Esophagus muscularis mucosa (tissue), 3 donors: ENCODE results near the gene KLHL42.

Source experiments
- POLR2A ChIP-seq: fragments of 450-650 bp; IDR thresholded peaks from one replicate; pipeline ENCODE4 v1.6.1; 2017; ENCODE audit warnings: antibody characterized with exemption, moderate library complexity, mild to moderate bottlenecking, low read depth
- POLR2AphosphoS5 ChIP-seq, 2 donors: sonication (generic); formaldehyde crosslinking; IDR thresholded peaks; one replicate each; pipeline ENCODE4 v1.6.1; 2017; ENCODE audit warnings: antibody characterized with exemption in 2 of 2
- TF ChIP-seq, protein P1 (sequence below), 3 experiments: fragments of 200-600 bp in 2 of 3; fragments of 450-650 bp in 1 of 3; sonication (generic) in 2 of 3; IDR thresholded peaks; one replicate each; pipeline ENCODE4 v1.5.1; 2017 to 2019; ENCODE audit warnings: antibody characterized with exemption in 3 of 3, mild to moderate bottlenecking in 2 of 3, moderate library complexity in 1 of 3

DNA sequence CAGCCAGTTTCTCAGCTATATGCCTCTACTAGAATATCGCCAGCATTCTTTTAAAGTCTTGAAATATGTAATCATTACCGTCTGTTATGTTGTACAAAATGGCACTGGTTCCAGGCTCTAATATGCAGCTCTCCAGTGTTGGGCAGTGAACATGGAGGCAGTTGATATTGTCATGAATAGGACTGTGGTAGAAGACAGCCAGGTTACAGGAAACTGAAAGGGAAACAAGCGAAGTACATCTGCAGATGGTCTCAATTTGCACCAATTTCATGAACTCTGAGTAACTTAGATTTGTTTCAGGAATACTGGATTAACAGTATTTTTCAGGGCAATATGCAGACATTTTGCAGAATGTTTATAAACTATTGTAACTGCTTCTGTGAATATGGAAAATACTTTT lies 13.4 kb upstream of the KLHL42 start:
- TF ChIP-seq, protein P1, sequence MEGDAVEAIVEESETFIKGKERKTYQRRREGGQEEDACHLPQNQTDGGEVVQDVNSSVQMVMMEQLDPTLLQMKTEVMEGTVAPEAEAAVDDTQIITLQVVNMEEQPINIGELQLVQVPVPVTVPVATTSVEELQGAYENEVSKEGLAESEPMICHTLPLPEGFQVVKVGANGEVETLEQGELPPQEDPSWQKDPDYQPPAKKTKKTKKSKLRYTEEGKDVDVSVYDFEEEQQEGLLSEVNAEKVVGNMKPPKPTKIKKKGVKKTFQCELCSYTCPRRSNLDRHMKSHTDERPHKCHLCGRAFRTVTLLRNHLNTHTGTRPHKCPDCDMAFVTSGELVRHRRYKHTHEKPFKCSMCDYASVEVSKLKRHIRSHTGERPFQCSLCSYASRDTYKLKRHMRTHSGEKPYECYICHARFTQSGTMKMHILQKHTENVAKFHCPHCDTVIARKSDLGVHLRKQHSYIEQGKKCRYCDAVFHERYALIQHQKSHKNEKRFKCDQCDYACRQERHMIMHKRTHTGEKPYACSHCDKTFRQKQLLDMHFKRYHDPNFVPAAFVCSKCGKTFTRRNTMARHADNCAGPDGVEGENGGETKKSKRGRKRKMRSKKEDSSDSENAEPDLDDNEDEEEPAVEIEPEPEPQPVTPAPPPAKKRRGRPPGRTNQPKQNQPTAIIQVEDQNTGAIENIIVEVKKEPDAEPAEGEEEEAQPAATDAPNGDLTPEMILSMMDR (IDR thresholded peaks at IDR 0.05), result no peak
- TF ChIP-seq POLR2A, result no peak
- no peak for TF ChIP-seq POLR2AphosphoS5 (IDR thresholded peaks at IDR 0.05)
